Activated T-helper 9 cell treated with anti-CD3 and anti-CD28 coated beads, Interleukin-2, amount 50 U/mL, for 16 hours (primary cell): ENCODE results near the gene DDX11.
"Not testable (repeated sequence)": the region's sequence is repeated elsewhere in the genome, so short reads cannot be mapped to it uniquely, and the experiment has no call there.

Source experiments
- DNase-seq: peaks from one replicate; pipeline ENCODE4 v3.0.0-alpha.2; 2020; ENCODE audit warnings: low read depth

DDX11 gene

DNA sequence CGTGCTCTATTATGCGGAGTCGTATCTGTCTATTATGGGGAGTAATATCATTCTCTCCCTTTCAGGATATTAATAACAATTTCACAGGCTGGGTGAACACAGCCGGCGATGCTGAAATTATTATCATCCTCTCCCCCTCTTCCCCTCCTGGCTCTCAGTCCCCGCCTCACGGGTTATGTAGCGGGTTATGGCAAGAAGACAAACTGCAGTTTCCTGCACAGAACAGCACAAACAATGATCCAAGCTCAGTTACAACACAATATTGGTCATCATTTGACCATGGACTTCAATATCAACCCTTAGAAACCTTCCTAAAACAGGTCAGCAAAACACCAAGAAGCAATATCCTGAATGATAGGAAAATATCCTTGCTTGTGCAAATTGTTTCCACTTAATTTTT, 50.5 kb downstream of the DDX11 start:
- DNase-seq = not testable (repeated sequence)

DNA sequence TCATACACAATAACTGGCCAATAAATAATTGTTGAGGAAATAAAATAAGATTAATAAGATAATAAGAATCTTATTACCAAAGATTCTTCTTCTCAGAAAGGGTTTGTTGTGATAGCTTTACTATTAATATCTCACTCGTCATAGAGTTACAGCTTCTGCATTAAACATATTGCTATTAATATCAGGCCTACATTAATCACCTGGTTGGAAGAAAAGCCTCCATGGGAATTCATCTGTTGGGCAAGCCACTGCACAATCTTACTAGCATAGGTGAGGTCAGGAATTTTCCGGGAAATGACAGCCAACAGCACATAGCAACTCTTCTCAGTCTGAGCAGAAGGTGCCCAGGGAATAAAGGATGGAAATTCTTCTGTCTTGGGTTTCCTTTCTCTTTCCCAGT, 51.5 kb downstream of the DDX11 start:
- not testable (repeated sequence) for DNase-seq

DNA sequence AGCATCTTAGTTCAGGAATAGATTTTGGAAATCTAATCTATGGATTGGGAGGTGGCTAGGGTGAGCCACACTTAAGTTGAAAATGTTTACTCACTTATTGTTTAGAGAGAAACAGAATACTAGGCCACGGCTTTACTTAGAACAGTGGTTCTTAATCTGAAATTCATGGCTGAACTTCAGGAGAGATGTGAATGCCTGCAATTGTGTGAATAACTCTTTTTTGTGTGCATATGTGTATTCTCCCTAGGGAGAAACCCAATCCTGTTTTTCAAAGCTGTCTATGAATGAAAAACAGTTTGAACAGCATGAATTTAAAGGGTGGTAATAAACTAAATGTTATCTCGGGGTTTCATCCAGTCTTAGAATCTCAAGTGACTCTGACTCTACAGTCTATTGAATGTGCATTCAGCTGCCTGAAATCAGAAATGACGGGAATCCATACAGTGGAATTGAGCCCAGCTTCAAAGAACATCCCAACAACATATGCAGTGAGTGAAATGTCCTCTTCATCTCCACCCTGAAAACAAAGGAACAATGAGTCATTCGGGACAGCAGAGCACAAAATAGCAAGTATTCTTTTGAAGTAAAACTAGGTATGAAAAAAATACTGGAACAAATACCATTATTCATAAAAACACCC, 53.7 kb downstream of the DDX11 start:
- DNase-seq = not testable (repeated sequence)

DNA sequence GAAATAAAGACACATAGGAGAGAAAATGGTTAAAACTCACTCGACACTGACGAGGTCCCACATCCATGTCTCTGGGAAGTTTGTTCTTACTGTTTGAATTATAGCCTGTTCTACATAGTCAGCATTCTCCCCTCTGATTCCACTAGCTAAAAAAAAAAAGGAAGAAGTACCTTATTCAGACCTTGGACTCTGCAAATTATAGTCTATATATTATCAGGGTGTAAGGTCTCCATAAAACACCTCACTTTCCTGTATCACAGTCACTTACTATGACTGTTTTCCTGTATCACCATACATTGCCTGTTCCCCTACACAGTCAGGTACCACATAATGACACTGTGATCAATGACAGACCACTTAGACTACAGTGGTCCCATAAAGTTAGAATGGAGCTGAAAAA, 62.9 kb downstream of the DDX11 start:
- DNase-seq = not testable (repeated sequence)

DNA sequence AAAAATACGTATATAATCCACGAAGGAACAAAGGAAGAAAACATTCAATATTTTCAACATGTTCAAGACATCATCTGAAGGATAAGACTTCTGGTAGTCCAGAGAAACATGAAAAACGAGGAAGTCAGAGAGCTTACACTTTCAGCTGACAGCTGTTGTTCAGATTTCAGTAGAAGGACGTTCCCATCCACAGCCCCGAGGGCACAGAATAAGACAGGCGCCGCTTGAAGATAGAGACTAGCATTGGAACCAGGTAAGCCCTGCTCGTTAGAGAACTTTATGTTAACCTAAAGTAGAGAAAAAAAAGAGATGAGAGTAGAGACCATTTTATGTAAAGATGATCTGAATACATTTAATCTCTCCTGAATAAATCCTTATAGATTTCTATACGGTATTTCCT, 71.1 kb downstream of the DDX11 start:
- not testable (repeated sequence) for DNase-seq

DNA sequence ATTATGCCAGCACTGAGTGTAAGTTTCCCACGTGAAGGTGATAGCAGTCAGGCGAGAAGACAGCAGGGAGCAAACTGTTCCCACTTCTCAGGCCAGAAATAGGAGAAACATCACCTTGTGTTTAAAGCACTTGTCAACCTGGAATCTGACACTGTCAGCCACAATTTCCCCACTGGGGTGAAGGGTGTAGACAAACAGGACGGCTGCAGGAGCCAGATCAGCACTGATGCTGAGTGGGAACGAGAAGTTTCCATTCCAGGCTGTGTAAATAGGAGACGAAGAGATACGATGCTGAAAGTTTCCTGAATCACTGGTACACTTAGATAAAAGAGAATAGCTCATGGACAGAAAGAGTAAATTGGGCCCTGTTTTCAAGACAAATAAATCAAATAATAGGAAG, 71.6 kb downstream of the DDX11 start:
- not testable (repeated sequence) for DNase-seq

DNA sequence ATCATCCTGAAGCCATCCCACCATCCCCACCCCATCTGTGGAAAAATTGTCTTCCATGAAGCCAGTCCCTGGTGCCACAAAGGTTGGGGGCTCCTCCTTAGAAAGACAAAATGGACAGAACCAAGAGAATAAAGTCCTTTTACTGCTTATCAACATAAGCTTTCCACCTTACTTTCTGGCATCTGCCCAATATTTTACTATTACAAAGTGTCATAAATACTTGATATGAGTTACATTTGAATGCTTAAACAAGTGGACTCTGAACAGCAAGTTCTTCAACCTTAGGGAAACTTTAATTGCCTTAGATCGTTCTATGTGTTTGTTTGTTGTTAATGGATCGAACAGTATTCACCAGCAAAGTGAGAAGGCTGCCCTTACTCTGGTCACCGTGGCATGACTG, 73.8 kb downstream of the DDX11 start:
- not testable (repeated sequence) for DNase-seq

DNA sequence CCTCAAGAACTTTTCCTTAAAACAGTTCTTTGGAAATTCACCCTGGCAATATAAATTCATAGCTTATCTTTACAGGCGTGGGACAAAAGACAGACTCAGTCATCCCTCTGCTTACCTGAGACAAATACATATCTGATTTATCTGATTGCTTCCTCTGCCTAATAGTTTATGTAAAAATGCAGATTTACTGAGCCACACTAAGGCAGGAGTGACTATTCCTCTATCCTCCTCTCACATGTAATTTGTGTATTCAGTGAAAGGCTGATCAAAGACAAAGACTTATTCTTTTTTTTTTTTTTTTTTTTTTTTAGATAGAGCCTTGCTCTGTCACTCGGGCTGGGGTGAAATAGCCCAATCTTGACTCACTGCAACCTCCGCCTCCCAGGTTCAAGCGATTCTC, 77.1 kb downstream of the DDX11 start:
- not testable (repeated sequence) for DNase-seq
